Activated T-cell treated with anti-CD3 and anti-CD28 coated beads for 4 hours (primary cell): Measurements from ENCODE around the gene RAET1G.
A peak's percentile ranks its signal among the peaks of the same experiment; 100 is the strongest.
"Not testable (repeated sequence)": the region's sequence is repeated elsewhere in the genome, so short reads cannot be mapped to it uniquely, and the experiment has no call there.

ENCODE experiments used
- DNase-seq: peaks from one replicate; pipeline ENCODE4 v3.0.0-alpha.2; 2020

RAET1G gene

GRCh38 chr6:149933036-149933435, 10.1 kb upstream of the RAET1G start:
- no peak for DNase-seq

- DNase-seq, result no peak
Observed at GRCh38 chr6:149931501-149931900, 8.6 kb upstream of the RAET1G start.

GRCh38 chr6:149929422-149929821, 6.5 kb upstream of the RAET1G start:
- DNase-seq, result no peak

- not testable (repeated sequence) for DNase-seq
Observed at GRCh38 chr6:149927025-149927424, 4.1 kb upstream of the RAET1G start.

- peak; percentile 69 for DNase-seq
Observed at GRCh38 chr6:149925974-149926777, 3.3 kb upstream of the RAET1G start.

GRCh38 chr6:149925253-149925973, 2.5 kb upstream of the RAET1G start:
- DNase-seq, result no peak

- DNase-seq, result no peak
Observed at GRCh38 chr6:149924933-149925252, 2.0 kb upstream of the RAET1G start.

GRCh38 chr6:149924206-149924932, 1.4 kb upstream of the RAET1G start:
- no peak for DNase-seq

GRCh38 chr6:149923327-149923986, 536 bp upstream of the RAET1G start:
- DNase-seq, result no peak

GRCh38 chr6:149922091-149922490, 830 bp downstream of the RAET1G start:
- not testable (repeated sequence) for DNase-seq

- no peak for DNase-seq
Observed at GRCh38 chr6:149921361-149921760, 1.6 kb downstream of the RAET1G start.

GRCh38 chr6:149919834-149920225, 3.1 kb downstream of the RAET1G start:
- no peak for DNase-seq

- DNase-seq, result not testable (repeated sequence)
Observed at GRCh38 chr6:149919126-149919833, 3.6 kb downstream of the RAET1G start.

- DNase-seq, result no peak
Observed at GRCh38 chr6:149918151-149918905, 4.6 kb downstream of the RAET1G start.

- DNase-seq, result no peak
Observed at GRCh38 chr6:149917679-149918078, 5.2 kb downstream of the RAET1G start.

GRCh38 chr6:149915970-149916865, 6.7 kb downstream of the RAET1G start:
- DNase-seq, result no peak

GRCh38 chr6:149913540-149914240, 9.2 kb downstream of the RAET1G start:
- DNase-seq, result no peak

- DNase-seq, result no peak
Observed at GRCh38 chr6:149913085-149913484, 9.8 kb downstream of the RAET1G start.

GRCh38 chr6:149912680-149913079, 10.2 kb downstream of the RAET1G start:
- not testable (repeated sequence) for DNase-seq

GRCh38 chr6:149910721-149911151, 12.2 kb downstream of the RAET1G start:
- no peak for DNase-seq
